Body of pancreas (tissue), 4 donors: Measurements from ENCODE around the gene CACNA1C.

ENCODE experiments used
- CTCF ChIP-seq, 7 experiments: fragments of 450-650 bp in 4 of 7; fragments of 200-600 bp in 3 of 7; sonication (generic) in 3 of 7; IDR thresholded peaks; one replicate each; pipeline ENCODE4 v1.5.1; 2016 to 2019; ENCODE audit warnings: antibody characterized with exemption in 7 of 7
- POLR2A ChIP-seq, 3 donors: fragments of 450-650 bp; IDR thresholded peaks; one replicate each; pipeline ENCODE4 v1.6.1; 2016; ENCODE audit warnings: antibody characterized with exemption in 3 of 3, mild to moderate bottlenecking in 2 of 3

GRCh38 chr12:2215709-2216560 lies 163.1 kb downstream of the CACNA1C start:
- TF ChIP-seq CTCF (IDR thresholded peaks at IDR 0.05): no peak
- TF ChIP-seq POLR2A (IDR thresholded peaks at IDR 0.05): no peak
